Endothelial cell of umbilical vein (primary cell): ENCODE measurements around the gene EHMT1. TPM values are rescaled to one million over a fixed set of nuclear protein-coding genes. Genes with fewer than 3 reads are reported as not detected.

Source experiments
- BruUV-seq: library from RNA; stranded (reverse); fragments of 400-500 nt; replicated peaks from 2 replicates; lab custom pipeline; 2021; lab: Mats Ljungman, UMichigan
- CTCF ChIA-PET: fragments of 300-600, 350-600 bp; sonication (Branson Sonifier 250); formaldehyde crosslinking; loops from one replicate; lab custom pipeline; 2021; ENCODE audit warnings: antibody characterized with exemption, inconsistent platforms; lab: Charles Lee
- POLR2A ChIA-PET: fragments of 300-600, 350-600 bp; sonication (Branson Sonifier 250); formaldehyde crosslinking; loops from one replicate; lab custom pipeline; 2021; ENCODE audit warnings: antibody characterized with exemption, inconsistent platforms; lab: Charles Lee
- DNase-seq: peaks from one replicate; pipeline ENCODE4 v3.0.0-alpha.2; 2011; ENCODE audit warnings: low read depth, low spot score
- FAIRE-seq: peaks from 2 replicates; lab custom pipeline; 2011; peaks lifted over from hg19 to GRCh38; lab: Jason Lieb, UNC
- H2AFZ ChIP-seq: 2 replicates; pipeline ENCODE4 v1.6.0; 2012; ENCODE audit warnings: low read depth, low read length, control low read depth, inconsistent platforms
- H3K27ac ChIP-seq: 2 replicates; pipeline ENCODE4 v1.5.1; 2011; ENCODE audit warnings: low read depth, mild to moderate bottlenecking, control low read depth, low read length, moderate library complexity; ENCODE audit not compliant: insufficient read depth
- H3K27me3 ChIP-seq, 2 experiments: 2 replicates each; pipeline versions ENCODE4 v1.6.0 to v1.6.1; 2011; ENCODE audit warnings: low read length in 2 of 2, mixed read lengths in 1 of 2; ENCODE audit not compliant: control insufficient read depth in 2 of 2, insufficient read depth in 2 of 2
- H3K36me3 ChIP-seq, 2 experiments: 2 replicates in 1 of 2; 3 replicates in 1 of 2; pipeline ENCODE4 v1.5.1; 2011; ENCODE audit warnings: low read length in 2 of 2, mild to moderate bottlenecking in 1 of 2, moderate library complexity in 1 of 2; ENCODE audit not compliant: control insufficient read depth in 2 of 2, insufficient read depth in 2 of 2; ENCODE audit errors: extremely low read depth in 1 of 2
- H3K4me1 ChIP-seq: 3 replicates; pipeline ENCODE4 v1.5.1; 2011; ENCODE audit warnings: mild to moderate bottlenecking, low read length; ENCODE audit not compliant: control insufficient read depth, insufficient read depth; ENCODE audit errors: extremely low read depth
- H3K4me2 ChIP-seq: 2 replicates; pipeline ENCODE4 v1.6.1; 2011; ENCODE audit warnings: low read length, control low read depth, mixed read lengths; ENCODE audit not compliant: insufficient read depth
- H3K4me3 ChIP-seq, 3 experiments: fragments of 200-600 bp in 1 of 3; sonication (generic), shearing (Covaris generic) in 1 of 3; replicated peaks in 1 of 3; 2 replicates each; pipeline ENCODE4 v1.5.1; 2011 to 2016; ENCODE audit warnings: control low read depth in 3 of 3, low read length in 3 of 3, mild to moderate bottlenecking in 2 of 3, inconsistent platforms in 1 of 3, low read depth in 1 of 3, moderate library complexity in 1 of 3; ENCODE audit not compliant: insufficient read depth in 1 of 3
- H3K79me2 ChIP-seq: 2 replicates; pipeline ENCODE4 v1.6.0; 2012; ENCODE audit warnings: low read length, inconsistent platforms; ENCODE audit not compliant: control insufficient read depth, insufficient read depth
- H3K9ac ChIP-seq: replicated peaks from 2 replicates; pipeline ENCODE3; 2011; ENCODE audit warnings: low read length, control low read depth; ENCODE audit not compliant: insufficient read depth; ENCODE audit errors: extremely low read depth
- H3K9me1 ChIP-seq: replicated peaks from 3 replicates; pipeline ENCODE4 v1.6.0; 2011; ENCODE audit warnings: mild to moderate bottlenecking, low read length; ENCODE audit not compliant: control insufficient read depth, insufficient read depth; ENCODE audit errors: extremely low read depth
- H3K9me3 ChIP-seq: replicated peaks from 2 replicates; pipeline ENCODE4 v1.5.1; 2012; ENCODE audit warnings: low read length, inconsistent platforms; ENCODE audit not compliant: control insufficient read depth, insufficient read depth
- H4K20me1 ChIP-seq: replicated peaks from 2 replicates; pipeline ENCODE3; 2011; ENCODE audit warnings: mild to moderate bottlenecking, low read length; ENCODE audit not compliant: control insufficient read depth, insufficient read depth; ENCODE audit errors: extremely low read depth
- EZH2 ChIP-seq: IDR thresholded peaks from 2 replicates; pipeline ENCODE4 v1.6.1; 2012; ENCODE audit warnings: borderline replicate concordance, low read depth, mild to moderate bottlenecking, moderate library complexity, low read length, inconsistent platforms; ENCODE audit not compliant: severe bottlenecking
- FOS ChIP-seq: IDR thresholded peaks from 2 replicates; pipeline ENCODE4 v1.6.1; 2011; ENCODE audit warnings: mild to moderate bottlenecking, low read length, moderate library complexity, borderline replicate concordance; ENCODE audit not compliant: insufficient read depth
- GATA2 ChIP-seq: IDR thresholded peaks from 2 replicates; pipeline ENCODE4 v1.7.0; 2011; ENCODE audit warnings: low read depth, mild to moderate bottlenecking, moderate library complexity, mixed read lengths, low read length; ENCODE audit not compliant: insufficient read length, insufficient read depth
- JUN ChIP-seq: IDR thresholded peaks from 2 replicates; pipeline ENCODE4 v1.6.1; 2011; ENCODE audit warnings: borderline replicate concordance, low read depth; ENCODE audit not compliant: insufficient read length, insufficient read depth
- MYC ChIP-seq: IDR thresholded peaks from one replicate; pipeline ENCODE4 v1.6.1; 2011; ENCODE audit warnings: mild to moderate bottlenecking, low read depth, low read length
- POLR2A ChIP-seq: IDR thresholded peaks from 2 replicates; pipeline ENCODE4 v1.6.1; 2012; ENCODE audit warnings: low read depth, mild to moderate bottlenecking, control low read depth, low read length
- POLR2AphosphoS5 ChIP-seq: IDR thresholded peaks from 2 replicates; pipeline ENCODE4 v1.6.1; 2012; ENCODE audit warnings: low read depth, mild to moderate bottlenecking, control low read depth, low read length, moderate library complexity; ENCODE audit not compliant: insufficient read depth
- dilution Hi-C: fragments of 300-500 bp; cut with MboI; formaldehyde crosslinking; loops from one replicate; pipeline ENCODE4 v1.15.0; 2019; ENCODE audit warnings: low sequenced_read_pairs; ENCODE audit not compliant: extremely low pct_ligation_motif_present
- intact Hi-C: fragments of 100-400 bp; cut with micrococcal nuclease; formaldehyde crosslinking; loops from one replicate; pipeline ENCODE4 v1.10.0; 2022
- polyA plus RNA-seq, 4 experiments: library from polyadenylated mRNA; depleted of rRNA in 3 of 4; stranded (reverse) in 3 of 4; unstranded in 1 of 4; fragments of >200 nt; gene quantifications; 2 replicates each; pipeline versions ENCODE4 v1.2.1 to v1.2.3, GENCODE V29; 2011 to 2012; ENCODE audit warnings: missing spikeins in 1 of 4
- total RNA-seq: library from RNA; stranded (reverse); gene quantifications from 2 replicates; pipeline ENCODE4 v1.2.3, GENCODE V29; 2021
- TF ChIP-seq, protein P1 (sequence below): IDR thresholded peaks from 2 replicates; pipeline ENCODE4 v1.6.1; 2011; ENCODE audit not compliant: insufficient read depth, insufficient read length
- TF ChIP-seq, protein P2 (sequence below), 2 donors: IDR thresholded peaks; 1 replicate in 1 of 2; 2 replicates in 1 of 2; pipeline ENCODE4 v1.5.1; 2011; ENCODE audit warnings: low read length in 2 of 2, mild to moderate bottlenecking in 2 of 2, moderate library complexity in 2 of 2, control low read depth in 1 of 2, inconsistent platforms in 1 of 2, low read depth in 1 of 2; ENCODE audit not compliant: insufficient read depth in 1 of 2; ENCODE audit errors: extremely low read depth in 1 of 2

The EHMT1 gene
- total and polyA plus RNA-seq, 2 donors (not counting 3 experiments of a cell fraction or from before 2014, with no cell fraction given) = 48.2 to 104 TPM

DNA sequence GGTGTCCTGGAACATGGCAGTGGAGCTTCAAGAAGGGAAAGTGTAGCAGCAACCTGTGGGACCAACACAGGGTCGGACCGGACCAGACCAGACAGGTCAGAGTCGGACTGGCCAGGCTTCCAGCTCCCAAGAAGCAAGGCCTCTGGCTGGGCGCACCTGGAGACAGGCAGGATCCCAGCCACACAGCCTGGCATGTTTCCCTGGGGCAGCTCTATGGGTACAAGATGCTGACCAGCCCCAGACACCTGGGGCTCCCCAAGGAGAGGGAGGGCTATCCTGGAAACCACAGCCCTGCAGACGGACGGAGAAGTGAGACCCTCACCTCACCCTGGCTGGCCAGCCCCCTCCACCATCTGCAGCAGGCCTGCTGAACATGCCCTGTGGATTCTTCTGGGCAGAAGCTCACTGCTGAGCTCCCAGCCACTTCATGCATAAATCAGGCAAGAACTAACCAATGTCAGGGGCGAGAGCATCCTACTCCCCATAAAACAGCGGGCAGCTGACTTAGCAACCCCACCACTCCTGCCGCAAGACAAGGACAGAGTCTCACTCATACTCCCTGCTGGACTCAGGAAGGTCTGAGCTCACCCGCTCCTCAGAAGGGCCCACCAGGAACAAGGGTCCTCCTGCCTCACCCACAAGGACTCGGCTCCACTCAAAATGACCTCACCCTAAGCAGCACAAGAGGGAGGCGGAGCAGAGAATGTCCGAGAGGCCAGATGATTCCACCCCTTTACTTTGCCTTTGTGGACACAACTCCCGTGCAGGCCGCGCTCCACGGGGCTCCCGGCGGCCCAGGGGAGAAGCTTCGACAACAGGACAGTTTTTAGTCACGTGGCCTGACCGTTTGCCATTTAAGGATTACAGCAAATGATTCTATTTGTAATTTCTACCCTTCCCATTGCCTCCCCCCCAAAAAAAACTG, 37.2 kb upstream of the EHMT1 start:
- FAIRE-seq = no peak
- POLR2A ChIA-PET = no interaction called here
- H3K9me3 ChIP-seq = no peaks in the 10 kb centered on the region
- peaks cover 18% of the 10 kb centered on the region for H3K79me2 ChIP-seq
- H4K20me1 ChIP-seq = no peaks in the 10 kb centered on the region
- H3K36me3 ChIP-seq = peaks cover 0 to 29% of the 10 kb centered on the region in 2 experiments
- CTCF ChIA-PET = interaction anchor here (1.0 to 1.4 kb wide), 3 partner anchors 22 to 113 kb away, joined by 3 to 5 read pairs (median 4); no protein-coding TSS in a partner anchor
- H3K9me1 ChIP-seq = no peaks in the 10 kb centered on the region
- DNase-seq = no peak
- H3K9ac ChIP-seq = no peak overlapping the region
- no TSS peak for BruUV-seq
- no peak overlapping the region for H3K4me3 ChIP-seq
- no peak overlapping the region for H2AFZ ChIP-seq
- no peak for TF ChIP-seq FOS
- TF ChIP-seq POLR2A = no peak
- TF ChIP-seq EZH2 = no peak
- TF ChIP-seq, protein P1, sequence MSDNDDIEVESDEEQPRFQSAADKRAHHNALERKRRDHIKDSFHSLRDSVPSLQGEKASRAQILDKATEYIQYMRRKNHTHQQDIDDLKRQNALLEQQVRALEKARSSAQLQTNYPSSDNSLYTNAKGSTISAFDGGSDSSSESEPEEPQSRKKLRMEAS = no peak
- TF ChIP-seq MYC = no peak
- TF ChIP-seq, protein P2, sequence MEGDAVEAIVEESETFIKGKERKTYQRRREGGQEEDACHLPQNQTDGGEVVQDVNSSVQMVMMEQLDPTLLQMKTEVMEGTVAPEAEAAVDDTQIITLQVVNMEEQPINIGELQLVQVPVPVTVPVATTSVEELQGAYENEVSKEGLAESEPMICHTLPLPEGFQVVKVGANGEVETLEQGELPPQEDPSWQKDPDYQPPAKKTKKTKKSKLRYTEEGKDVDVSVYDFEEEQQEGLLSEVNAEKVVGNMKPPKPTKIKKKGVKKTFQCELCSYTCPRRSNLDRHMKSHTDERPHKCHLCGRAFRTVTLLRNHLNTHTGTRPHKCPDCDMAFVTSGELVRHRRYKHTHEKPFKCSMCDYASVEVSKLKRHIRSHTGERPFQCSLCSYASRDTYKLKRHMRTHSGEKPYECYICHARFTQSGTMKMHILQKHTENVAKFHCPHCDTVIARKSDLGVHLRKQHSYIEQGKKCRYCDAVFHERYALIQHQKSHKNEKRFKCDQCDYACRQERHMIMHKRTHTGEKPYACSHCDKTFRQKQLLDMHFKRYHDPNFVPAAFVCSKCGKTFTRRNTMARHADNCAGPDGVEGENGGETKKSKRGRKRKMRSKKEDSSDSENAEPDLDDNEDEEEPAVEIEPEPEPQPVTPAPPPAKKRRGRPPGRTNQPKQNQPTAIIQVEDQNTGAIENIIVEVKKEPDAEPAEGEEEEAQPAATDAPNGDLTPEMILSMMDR (IDR thresholded peaks at IDR 0.05; ENCODE audit: extremely low read depth in 1 of 2, insufficient read depth in 1 of 2, low read depth in 1 of 2, low read length in 2 of 2) = no peak
- TF ChIP-seq JUN = no peak
- TF ChIP-seq GATA2 = no peak
- TF ChIP-seq POLR2AphosphoS5 = no peak
- H3K4me2 ChIP-seq = no peak overlapping the region
- no peaks in the 10 kb centered on the region for H3K27me3 ChIP-seq
- dilution Hi-C loops (no loop called here), intact Hi-C loops (no loop called here)
- H3K27ac ChIP-seq = no peak overlapping the region
- peaks cover 12% of the 10 kb centered on the region for H3K4me1 ChIP-seq
